Activated CD4-positive, CD25-positive, alpha-beta regulatory T cell treated with anti-CD3 and anti-CD28 coated beads, Interleukin-2, amount 50 U/mL, for 24 hours (primary cell): ENCODE measurements around the gene ADAMTS16.

ENCODE experiments used
- ATAC-seq, 2 donors: fragments of 150-1000 bp; cut with Tn5 transposase; one replicate each; pipeline ENCODE4 v1.10.0; 2021; ENCODE audit warnings: mild to moderate bottlenecking in 1 of 2, moderate library complexity in 1 of 2

Gene ADAMTS16

GRCh38 chr5:5352675-5353074 is 212.5 kb downstream of the ADAMTS16 start:
- no peak for ATAC-seq

- ATAC-seq, result no peak
Observed at GRCh38 chr5:5353681-5354080, 213.6 kb downstream of the ADAMTS16 start.

GRCh38 chr5:5356765-5357164 is 216.6 kb downstream of the ADAMTS16 start:
- ATAC-seq, result no peak

GRCh38 chr5:5359618-5360017 is 219.5 kb downstream of the ADAMTS16 start:
- no peak for ATAC-seq

GRCh38 chr5:5360363-5360940 is 220.3 kb downstream of the ADAMTS16 start:
- ATAC-seq, result no peak

GRCh38 chr5:5360941-5361520 is 220.9 kb downstream of the ADAMTS16 start:
- no peak for ATAC-seq

GRCh38 chr5:5363045-5363444 is 222.9 kb downstream of the ADAMTS16 start:
- ATAC-seq, result no peak

- no peak for ATAC-seq
Observed at GRCh38 chr5:5364932-5365331, 224.8 kb downstream of the ADAMTS16 start.

- no peak for ATAC-seq
Observed at GRCh38 chr5:5367739-5368138, 227.6 kb downstream of the ADAMTS16 start.

GRCh38 chr5:5369051-5369605 is 229.0 kb downstream of the ADAMTS16 start:
- ATAC-seq, result no peak
